ENCODE data around the gene PLXDC1. TPM values are rescaled to one million over a fixed set of nuclear protein-coding genes. Genes with fewer than 3 reads are reported as not detected.

The PLXDC1 gene
- total RNA-seq, 4 donors from 2014 or later, result 0.49 to 4.5 (median 2.4) TPM

DNA sequence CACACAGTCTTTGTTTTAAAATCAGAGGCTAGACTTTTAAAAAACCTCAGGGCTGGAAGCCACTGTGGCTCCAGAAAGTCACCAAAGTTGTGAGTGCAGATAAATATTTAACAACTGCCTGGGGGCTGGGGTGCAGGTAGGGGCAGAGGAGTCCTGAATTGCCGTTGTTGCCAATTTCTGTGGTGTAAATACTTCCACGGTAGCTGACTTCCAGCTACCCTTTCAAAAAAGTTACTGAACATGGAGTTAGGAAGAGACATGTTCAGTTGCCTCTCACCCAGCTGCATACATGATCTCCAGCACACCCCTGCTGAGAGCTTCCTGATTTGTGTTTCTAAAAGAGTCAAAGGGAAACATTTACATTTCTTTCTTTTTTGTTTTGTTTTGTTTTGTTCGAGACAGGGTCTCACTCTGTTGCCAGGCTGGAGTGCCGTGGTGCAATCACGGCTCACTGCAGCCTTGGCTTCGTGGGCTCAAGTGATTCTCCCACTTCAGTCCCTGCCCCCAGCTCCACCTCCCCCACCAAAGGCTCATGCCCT, 58.7 kb downstream of the PLXDC1 start:
- ATAC-seq, result no peak
- Histone ChIP-seq H3K27ac (no peak overlapping the region), H3K36me3 (no peaks in the 10 kb centered on the region), H3K27me3 (peaks cover 0 to 12% (median 0%) of the 10 kb centered on the region in 3 donors), H3K9me3 (no peaks in the 10 kb centered on the region), H3K4me3 (no peak overlapping the region), H3K4me1 (peaks cover 0 to 22% of the 10 kb centered on the region in 2 donors)
- no peak for TF ChIP-seq POLR2A (IDR thresholded peaks at IDR 0.05)
- TF ChIP-seq, protein P1, sequence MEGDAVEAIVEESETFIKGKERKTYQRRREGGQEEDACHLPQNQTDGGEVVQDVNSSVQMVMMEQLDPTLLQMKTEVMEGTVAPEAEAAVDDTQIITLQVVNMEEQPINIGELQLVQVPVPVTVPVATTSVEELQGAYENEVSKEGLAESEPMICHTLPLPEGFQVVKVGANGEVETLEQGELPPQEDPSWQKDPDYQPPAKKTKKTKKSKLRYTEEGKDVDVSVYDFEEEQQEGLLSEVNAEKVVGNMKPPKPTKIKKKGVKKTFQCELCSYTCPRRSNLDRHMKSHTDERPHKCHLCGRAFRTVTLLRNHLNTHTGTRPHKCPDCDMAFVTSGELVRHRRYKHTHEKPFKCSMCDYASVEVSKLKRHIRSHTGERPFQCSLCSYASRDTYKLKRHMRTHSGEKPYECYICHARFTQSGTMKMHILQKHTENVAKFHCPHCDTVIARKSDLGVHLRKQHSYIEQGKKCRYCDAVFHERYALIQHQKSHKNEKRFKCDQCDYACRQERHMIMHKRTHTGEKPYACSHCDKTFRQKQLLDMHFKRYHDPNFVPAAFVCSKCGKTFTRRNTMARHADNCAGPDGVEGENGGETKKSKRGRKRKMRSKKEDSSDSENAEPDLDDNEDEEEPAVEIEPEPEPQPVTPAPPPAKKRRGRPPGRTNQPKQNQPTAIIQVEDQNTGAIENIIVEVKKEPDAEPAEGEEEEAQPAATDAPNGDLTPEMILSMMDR (IDR thresholded peaks at IDR 0.05 in 4 of 5, conservative IDR thresholded peaks at IDR 0.05 in 1 of 5), result no peak
- DNase-seq, result no peak
- in situ Hi-C loops (cut with MboI; ENCODE audit: low sequenced_read_pairs in 4 of 4), result no loop called here
- intact Hi-C loops (cut with DNase I; ENCODE audit: low total_unique reads), result no loop called here

DNA sequence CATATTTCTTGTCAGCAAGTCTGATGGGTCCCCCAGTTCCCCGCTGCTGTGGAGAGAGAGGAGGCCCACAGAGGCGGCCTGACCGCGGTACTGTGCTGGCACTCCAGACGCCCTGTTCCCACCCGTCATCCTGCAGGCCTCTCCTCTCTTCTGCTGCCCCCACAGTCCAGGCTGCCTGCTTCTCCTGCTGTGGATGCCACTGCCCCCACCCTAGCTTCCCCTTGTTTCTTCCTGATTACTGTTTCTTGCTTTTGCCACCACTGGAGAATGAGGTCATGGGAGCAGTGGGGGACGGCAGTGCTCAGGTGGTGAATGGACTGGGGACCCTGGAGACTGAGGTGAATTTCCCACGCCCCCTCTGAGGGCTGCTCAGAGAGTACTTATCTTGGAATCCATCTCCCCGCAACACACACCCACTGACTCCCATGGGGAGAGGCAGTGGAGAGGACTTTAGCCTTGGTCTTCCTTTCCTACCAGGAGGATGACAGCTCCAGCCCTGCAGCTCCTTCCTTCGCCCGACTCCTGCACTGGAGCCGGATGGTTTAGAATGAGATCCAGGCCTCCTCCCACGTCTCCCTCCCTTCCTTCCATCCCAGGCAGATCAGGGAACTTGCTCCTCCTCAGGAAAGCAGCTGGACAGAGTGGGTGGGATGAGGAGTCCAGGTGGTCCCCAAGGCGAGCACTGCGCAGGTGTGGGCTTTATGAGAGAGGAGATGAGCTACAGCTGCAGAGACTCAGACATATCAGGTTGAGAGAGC, 60.4 kb downstream of the PLXDC1 start:
- peaks cover 0 to 12% of the 10 kb centered on the region in 2 donors for H3K4me1 ChIP-seq
- intact Hi-C loops (cut with DNase I; ENCODE audit: low total_unique reads), result no loop called here

DNA sequence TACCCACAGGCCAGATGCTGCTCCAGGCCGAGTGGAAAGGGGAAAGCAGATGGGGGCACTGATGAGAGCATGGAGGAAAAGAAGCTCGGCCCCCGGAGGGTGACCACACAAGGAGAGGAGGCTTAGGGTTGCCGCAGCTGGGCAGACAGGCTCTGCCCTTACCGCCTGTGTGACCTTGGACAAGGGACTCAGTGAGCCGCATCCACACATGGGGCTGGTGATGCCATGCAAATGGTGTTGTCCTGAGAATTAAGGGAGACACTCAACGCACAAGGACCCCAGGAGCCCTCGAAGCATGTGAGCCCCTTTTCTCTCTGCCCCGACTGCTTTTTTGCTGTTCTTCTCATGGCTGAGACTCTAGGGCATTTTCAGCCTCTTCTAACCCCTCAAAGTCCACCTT, 61.0 kb downstream of the PLXDC1 start:
- ATAC-seq (no peak), DNase-seq (no peak)
- H3K9me3 ChIP-seq, result no peaks in the 10 kb centered on the region
- no peaks in the 10 kb centered on the region for H3K36me3 ChIP-seq
- H3K27ac ChIP-seq, result no peak overlapping the region
- no peak overlapping the region for H3K4me3 ChIP-seq
- TF ChIP-seq, protein P1 (IDR thresholded peaks at IDR 0.05 in 4 of 5, conservative IDR thresholded peaks at IDR 0.05 in 1 of 5), result no peak
- no peak for TF ChIP-seq POLR2A (IDR thresholded peaks at IDR 0.05)
- H3K27me3 ChIP-seq, result no peaks in the 10 kb centered on the region
- peaks cover 0 to 5% of the 10 kb centered on the region in 2 donors for H3K4me1 ChIP-seq
- intact Hi-C loops (cut with DNase I; ENCODE audit: low total_unique reads), result no loop called here
- in situ Hi-C loops (cut with MboI; ENCODE audit: low sequenced_read_pairs in 4 of 4), result no loop called here

More for the DNA sequence above, 60.4 kb downstream of the PLXDC1 start:
- TF ChIP-seq, protein P1 (IDR thresholded peaks at IDR 0.05 in 4 of 5, conservative IDR thresholded peaks at IDR 0.05 in 1 of 5), result no peak
- no peak for TF ChIP-seq POLR2A (IDR thresholded peaks at IDR 0.05)
- Histone ChIP-seq H3K36me3 (no peaks in the 10 kb centered on the region), H3K4me3 (no peak overlapping the region), H3K27ac (no peak overlapping the region), H3K9me3 (no peaks in the 10 kb centered on the region), H3K27me3 (peaks cover 0 to 4% (median 0%) of the 10 kb centered on the region in 3 donors)
- in situ Hi-C loops (cut with MboI; ENCODE audit: low sequenced_read_pairs in 4 of 4), result no loop called here
- DNase-seq (no peak), ATAC-seq (no peak)

DNA sequence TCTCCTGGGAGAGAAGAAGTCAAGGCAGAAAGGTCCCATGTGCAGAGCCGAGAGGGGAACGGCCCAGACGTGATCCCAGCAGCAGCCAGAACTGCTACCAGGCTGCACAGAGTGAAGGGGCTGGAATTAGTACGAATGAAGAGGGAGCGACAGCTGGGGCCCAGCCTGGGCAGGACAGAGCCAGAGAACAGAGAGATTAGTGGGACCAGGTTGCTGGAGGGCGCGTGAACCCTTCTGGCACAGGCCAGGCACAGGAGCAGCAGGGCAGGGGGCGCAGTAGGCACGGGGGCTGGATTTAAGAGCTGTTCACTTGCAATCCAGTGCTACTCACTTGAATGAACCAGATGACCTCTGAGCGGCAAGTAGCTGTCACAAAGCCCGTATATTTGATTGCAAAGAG, 66.9 kb downstream of the PLXDC1 start:
- Histone ChIP-seq H3K4me1 (peaks cover 10 to 19% of the 10 kb centered on the region in 2 donors), H3K36me3 (no peaks in the 10 kb centered on the region), H3K27ac (peak overlapping the region in 1 of 4 donors; percentile 14), H3K9me3 (no peaks in the 10 kb centered on the region), H3K27me3 (no peaks in the 10 kb centered on the region), H3K4me3 (no peak overlapping the region)
- TF ChIP-seq, protein P1 (IDR thresholded peaks at IDR 0.05 in 4 of 5, conservative IDR thresholded peaks at IDR 0.05 in 1 of 5), result no peak
- TF ChIP-seq POLR2A (IDR thresholded peaks at IDR 0.05), result no peak
- DNase-seq, result no peak
- no peak for ATAC-seq
- in situ Hi-C loops (cut with MboI; ENCODE audit: low sequenced_read_pairs in 4 of 4), result no loop called here
- intact Hi-C loops (cut with DNase I; ENCODE audit: low total_unique reads), result no loop called here

All from gastrocnemius medialis (tissue), 4 donors.